Keratinocyte (primary cell): ENCODE data around the gene PDRG1. TPM values are rescaled to one million over a fixed set of nuclear protein-coding genes. Genes with fewer than 3 reads are reported as not detected.

Experiments used
- DNase-seq: peaks from one replicate; pipeline ENCODE4 v3.0.0-alpha.2; 2011; ENCODE audit warnings: low read depth, missing footprints, low spot score
- FAIRE-seq: peaks from 2 replicates; lab custom pipeline; 2011; peaks lifted over from hg19 to GRCh38; lab: Jason Lieb, UNC
- H2AFZ ChIP-seq: 2 replicates; pipeline ENCODE4 v1.6.0; 2012; ENCODE audit warnings: low read length, control low read depth, inconsistent platforms; ENCODE audit not compliant: control insufficient read depth
- H3K27ac ChIP-seq: 2 replicates; pipeline ENCODE4 v1.5.1; 2011; ENCODE audit warnings: low read length; ENCODE audit not compliant: control insufficient read depth, insufficient read depth
- H3K27me3 ChIP-seq: 3 replicates; pipeline ENCODE4 v1.6.0; 2011; ENCODE audit warnings: low read length; ENCODE audit not compliant: control insufficient read depth, insufficient read depth; ENCODE audit errors: extremely low read depth
- H3K36me3 ChIP-seq, 2 experiments: 2 replicates in 1 of 2; 3 replicates in 1 of 2; pipeline ENCODE4 v1.5.1; 2011; ENCODE audit warnings: low read length in 2 of 2, mild to moderate bottlenecking in 1 of 2; ENCODE audit not compliant: control insufficient read depth in 2 of 2, insufficient read depth in 2 of 2; ENCODE audit errors: extremely low read depth in 1 of 2
- H3K4me1 ChIP-seq: 3 replicates; pipeline ENCODE4 v1.5.1; 2011; ENCODE audit warnings: low read length; ENCODE audit not compliant: control insufficient read depth, insufficient read depth; ENCODE audit errors: extremely low read depth
- H3K4me2 ChIP-seq: 3 replicates; pipeline ENCODE4 v1.6.0; 2011; ENCODE audit warnings: low read depth, low read length; ENCODE audit not compliant: control insufficient read depth, insufficient read depth; ENCODE audit errors: extremely low read depth
- H3K4me3 ChIP-seq, 3 experiments: fragments of 200-600 bp in 1 of 3; sonication (generic) in 1 of 3; 2 replicates in 2 of 3; 3 replicates in 1 of 3; pipeline ENCODE4 v1.5.1; 2011 to 2016; ENCODE audit warnings: low read length in 3 of 3, mild to moderate bottlenecking in 3 of 3, control low read depth in 2 of 3, inconsistent platforms in 1 of 3, low read depth in 1 of 3, mixed read lengths in 1 of 3, mixed run types in 1 of 3, moderate library complexity in 1 of 3; ENCODE audit not compliant: control insufficient read depth in 2 of 3, insufficient read depth in 2 of 3; ENCODE audit errors: extremely low read depth in 1 of 3
- H3K79me2 ChIP-seq: 2 replicates; pipeline ENCODE4 v1.6.0; 2012; ENCODE audit warnings: low read length; ENCODE audit not compliant: control insufficient read depth, insufficient read depth
- H3K9ac ChIP-seq: 3 replicates; pipeline ENCODE4 v1.6.0; 2011; ENCODE audit warnings: low read length; ENCODE audit not compliant: control insufficient read depth, insufficient read depth; ENCODE audit errors: extremely low read depth
- H3K9me1 ChIP-seq: 3 replicates; pipeline ENCODE4 v1.6.0; 2011; ENCODE audit warnings: low read length; ENCODE audit not compliant: control insufficient read depth, insufficient read depth; ENCODE audit errors: extremely low read depth
- H3K9me3 ChIP-seq: 2 replicates; pipeline ENCODE4 v1.5.1; 2012; ENCODE audit warnings: low read depth, low read length; ENCODE audit not compliant: control insufficient read depth
- H4K20me1 ChIP-seq: 3 replicates; pipeline ENCODE4 v1.6.0; 2011; ENCODE audit warnings: low read length; ENCODE audit not compliant: control insufficient read depth, insufficient read depth; ENCODE audit errors: extremely low read depth
- CTCF ChIP-seq, 3 experiments: IDR thresholded peaks in 1 of 3; conservative IDR thresholded peaks in 1 of 3; optimal IDR thresholded peaks in 1 of 3; 2 replicates in 2 of 3; 3 replicates in 1 of 3; pipeline versions ENCODE3 to v1.5.1; 2011; ENCODE audit warnings: low read length in 3 of 3, mild to moderate bottlenecking in 3 of 3, moderate library complexity in 2 of 3, control low read depth in 1 of 3, inconsistent platforms in 1 of 3; ENCODE audit not compliant: insufficient read depth in 2 of 3; ENCODE audit errors: extremely low read depth in 1 of 3
- EZH2 ChIP-seq: IDR thresholded peaks from one replicate; pipeline ENCODE4 v1.6.1; 2012; ENCODE audit warnings: inconsistent platforms, mild to moderate bottlenecking, low read length, moderate library complexity
- dilution Hi-C: fragments of 300-500 bp; cut with MboI; formaldehyde crosslinking; loops from one replicate; pipeline ENCODE4 v1.7.0; 2020; ENCODE audit warnings: low sequenced_read_pairs; ENCODE audit not compliant: extremely low pct_ligation_motif_present
- polyA plus RNA-seq, 5 experiments: library from polyadenylated mRNA; depleted of rRNA in 3 of 5; stranded (reverse) in 3 of 5; stranded (forward) in 1 of 5; unstranded in 1 of 5; fragments of >200 nt; gene quantifications; 1 replicate in 1 of 5; 2 replicates in 3 of 5; 3 replicates in 1 of 5; pipeline versions ENCODE4 v1.2.1 to v1.2.3, GENCODE V29; 2011 to 2012; ENCODE audit warnings: missing spikeins in 2 of 5, low read depth in 1 of 5, low replicate concordance in 1 of 5

The PDRG1 gene
- polyA plus RNA-seq, 1 donor (not counting 4 experiments of a cell fraction or from before 2014, with no cell fraction given), result 15.3 TPM

GRCh38 chr20:31981784-31982183 lies 29.9 kb upstream of the PDRG1 start:
- Histone ChIP-seq H3K4me1 (no peaks in the 10 kb centered on the region), H3K9me1 (no peaks in the 10 kb centered on the region), H3K27ac (no peak overlapping the region), H3K9ac (no peak overlapping the region), H3K36me3 (no peaks in the 10 kb centered on the region), H2AFZ (no peak overlapping the region), H3K27me3 (peaks cover 7% of the 10 kb centered on the region), H3K79me2 (no peaks in the 10 kb centered on the region), H4K20me1 (no peaks in the 10 kb centered on the region), H3K4me2 (no peak overlapping the region), H3K4me3 (no peak overlapping the region), H3K9me3 (no peaks in the 10 kb centered on the region)
- TF ChIP-seq CTCF (optimal IDR thresholded peaks at IDR 0.05 in 1 of 3, IDR thresholded peaks at IDR 0.05 in 1 of 3, conservative IDR thresholded peaks at IDR 0.05 in 1 of 3; ENCODE audit: extremely low read depth in 1 of 3, insufficient read depth in 2 of 3, low read length in 3 of 3) (no peak), EZH2 (no peak)
- FAIRE-seq, result no peak
- dilution Hi-C loops, result no loop called here
- DNase-seq, result no peak

- no peaks in the 10 kb centered on the region for H3K4me1 ChIP-seq
- H3K4me2 ChIP-seq, result no peak overlapping the region
- dilution Hi-C loops, result no loop called here
- no peaks in the 10 kb centered on the region for H4K20me1 ChIP-seq
- peaks cover 12% of the 10 kb centered on the region for H3K27me3 ChIP-seq
- H3K9me1 ChIP-seq, result no peaks in the 10 kb centered on the region
- TF ChIP-seq EZH2, result no peak
- no peak for TF ChIP-seq CTCF (optimal IDR thresholded peaks at IDR 0.05 in 1 of 3, IDR thresholded peaks at IDR 0.05 in 1 of 3, conservative IDR thresholded peaks at IDR 0.05 in 1 of 3; ENCODE audit: extremely low read depth in 1 of 3, insufficient read depth in 2 of 3, low read length in 3 of 3)
- no peak overlapping the region for H2AFZ ChIP-seq
- no peak overlapping the region for H3K9ac ChIP-seq
- H3K36me3 ChIP-seq, result no peaks in the 10 kb centered on the region
- H3K4me3 ChIP-seq, result no peak overlapping the region
- FAIRE-seq, result no peak
- H3K27ac ChIP-seq, result no peak overlapping the region
- no peaks in the 10 kb centered on the region for H3K9me3 ChIP-seq
- no peak for DNase-seq
- H3K79me2 ChIP-seq, result no peaks in the 10 kb centered on the region
Measured at GRCh38 chr20:31979713-31980426, 28.0 kb upstream of the PDRG1 start.
